MV-4-11 (cell line): Measurements from ENCODE around the gene ANKRD24.
"Not testable (repeated sequence)": the region's sequence is repeated elsewhere in the genome, so short reads cannot be mapped to it uniquely, and the experiment has no call there.

Experiments used
- DNase-seq: peaks from one replicate; lab custom pipeline; 2025; lab: John Stamatoyannopoulos, UW

The ANKRD24 gene

DNA sequence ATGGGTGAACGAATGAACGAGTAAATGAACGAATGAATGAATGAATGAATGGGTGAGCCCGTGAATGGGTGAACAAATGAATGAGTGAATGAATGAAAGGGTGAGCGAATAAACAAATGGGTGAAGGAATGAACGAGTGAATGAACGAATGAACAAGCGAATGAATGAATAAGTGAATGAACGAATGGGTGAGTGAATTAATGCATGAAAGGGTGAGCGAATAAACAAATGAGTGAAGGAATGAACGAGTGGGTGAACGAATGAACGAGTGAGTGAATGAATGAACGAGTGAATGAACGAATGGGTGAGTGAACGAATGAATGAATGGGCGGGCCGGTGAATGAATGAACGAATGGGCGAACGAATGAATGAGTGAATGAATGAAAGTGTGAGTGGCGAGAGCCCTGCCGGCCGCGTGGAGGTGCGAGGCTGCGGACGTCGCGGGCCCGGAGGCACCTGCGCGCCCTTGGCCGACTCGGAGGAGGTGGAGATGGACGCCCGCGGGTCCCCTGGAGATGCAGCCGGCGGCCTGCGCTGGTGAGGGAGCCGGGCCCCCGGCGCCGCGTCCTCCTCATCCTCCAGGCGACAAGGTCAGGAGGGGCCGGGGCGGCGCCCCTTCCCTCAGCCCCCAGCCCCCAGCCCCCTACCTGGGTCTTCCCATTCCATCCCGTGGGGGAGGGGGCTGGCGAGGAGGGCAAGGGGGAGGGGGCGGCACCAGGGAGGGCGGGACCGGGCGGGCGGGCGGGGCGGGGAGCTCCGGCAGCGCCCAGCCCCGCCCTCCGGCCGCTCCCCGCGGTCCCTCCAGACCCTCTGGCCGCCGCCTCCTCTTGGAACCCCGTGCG, 15.4 kb downstream of the ANKRD24 start:
- no peak for DNase-seq

GRCh38 chr19:4198467-4199126, 16.1 kb downstream of the ANKRD24 start:
- no peak for DNase-seq

- no peak for DNase-seq
These were observed 17.3 kb downstream of the ANKRD24 start for GRCh38 chr19:4199699-4200293.

- no peak for DNase-seq
These were observed 18.6 kb downstream of the ANKRD24 start for GRCh38 chr19:4200940-4201542.

GRCh38 chr19:4201798-4202197, 19.3 kb downstream of the ANKRD24 start:
- DNase-seq: no peak

GRCh38 chr19:4206818-4207484, 24.5 kb downstream of the ANKRD24 start:
- peak; percentile 62 for DNase-seq

- DNase-seq: peak; percentile 17
These were observed 26.1 kb downstream of the ANKRD24 start for GRCh38 chr19:4208385-4209094.

GRCh38 chr19:4210166-4210731, 27.8 kb downstream of the ANKRD24 start:
- no peak for DNase-seq

GRCh38 chr19:4213116-4213515, 30.6 kb downstream of the ANKRD24 start:
- no peak for DNase-seq

GRCh38 chr19:4215807-4216206, 33.3 kb downstream of the ANKRD24 start:
- no peak for DNase-seq

DNA sequence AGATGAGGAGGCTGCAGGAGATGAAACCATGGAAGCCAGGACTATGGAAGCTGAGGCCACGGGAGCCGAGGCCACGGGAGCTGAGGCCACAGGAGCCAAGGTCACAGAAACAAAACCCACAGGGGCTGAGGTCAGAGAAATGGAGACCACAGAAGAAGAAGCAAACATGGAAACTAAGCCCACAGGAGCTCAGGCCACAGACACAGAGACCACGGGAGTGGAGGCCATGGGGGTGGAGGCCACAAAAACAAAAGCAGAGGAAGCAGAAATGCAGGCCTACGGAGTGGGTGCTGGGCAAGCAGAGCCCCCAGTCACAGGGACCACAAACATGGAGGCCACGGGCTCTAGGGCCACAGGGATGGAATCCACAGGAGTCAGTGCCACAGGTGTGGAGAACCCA, 34.4 kb downstream of the ANKRD24 start:
- no peak for DNase-seq

DNA sequence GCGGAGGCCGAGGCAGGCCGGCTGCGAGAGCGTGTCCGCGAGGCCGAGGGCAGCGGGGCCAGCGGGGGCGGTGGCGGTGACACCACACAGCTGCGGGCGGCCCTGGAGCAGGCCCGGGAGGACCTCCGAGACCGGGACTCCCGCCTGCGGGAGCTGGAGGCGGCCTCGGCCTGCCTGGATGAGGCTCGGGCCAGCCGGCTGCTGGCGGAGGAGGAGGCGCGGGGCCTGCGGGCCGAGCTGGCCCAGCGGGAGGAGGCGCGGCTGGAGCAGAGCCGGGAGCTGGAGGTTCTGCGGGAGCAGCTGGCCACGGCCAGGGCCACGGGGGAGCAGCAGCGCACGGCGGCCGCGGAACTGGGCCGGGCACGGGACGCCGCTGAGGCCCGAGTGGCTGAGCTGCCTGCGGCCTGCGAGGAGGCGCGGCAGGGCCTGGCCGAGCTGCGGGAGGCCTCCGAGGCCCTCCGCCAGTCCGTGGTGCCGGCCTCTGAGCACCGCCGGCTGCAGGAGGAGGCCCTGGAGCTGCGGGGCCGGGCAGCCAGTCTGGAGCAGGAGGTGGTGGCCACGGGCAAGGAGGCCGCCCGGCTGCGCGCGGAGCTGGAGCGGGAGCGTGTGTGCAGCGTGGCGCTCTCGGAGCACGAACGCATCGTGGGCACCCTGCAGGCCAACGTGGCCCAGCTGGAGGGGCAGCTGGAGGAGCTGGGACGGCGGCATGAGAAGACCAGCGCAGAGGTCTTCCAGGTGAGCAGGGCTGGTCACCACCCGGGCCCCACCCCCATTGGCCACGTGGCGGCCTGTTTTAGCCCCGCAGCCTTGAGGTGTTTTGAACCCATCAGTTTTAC, 35.2 kb downstream of the ANKRD24 start:
- DNase-seq: no peak

GRCh38 chr19:4218523-4218922, 36.0 kb downstream of the ANKRD24 start:
- not testable (repeated sequence) for DNase-seq

- DNase-seq: no peak
These were observed 37.7 kb downstream of the ANKRD24 start for GRCh38 chr19:4220188-4220587.

GRCh38 chr19:4224470-4224869, 42.0 kb downstream of the ANKRD24 start:
- DNase-seq: no peak

- no peak for DNase-seq
These were observed 43.4 kb downstream of the ANKRD24 start for GRCh38 chr19:4225885-4226284.

DNA sequence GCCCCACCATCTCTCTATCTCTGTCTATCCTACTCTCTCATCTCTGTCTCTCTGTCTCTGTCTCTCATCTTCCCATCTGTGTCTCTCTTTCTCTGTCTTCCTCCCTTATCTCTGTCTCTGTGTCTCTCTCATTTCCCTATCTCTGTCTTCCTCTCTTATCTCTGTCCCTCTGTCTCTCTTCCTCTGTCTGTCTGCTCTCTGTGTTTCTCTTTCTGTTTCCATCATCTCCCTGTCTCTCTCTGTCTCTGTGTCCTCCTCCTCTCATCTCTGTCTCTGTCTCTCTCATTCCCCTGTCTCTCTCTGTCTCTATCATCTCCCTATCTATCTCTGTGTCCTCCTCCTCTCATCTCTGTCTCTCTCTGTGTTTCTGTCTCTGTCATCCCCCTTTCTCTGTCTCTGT, 45.3 kb downstream of the ANKRD24 start:
- no peak for DNase-seq

- DNase-seq: no peak
These were observed 46.3 kb downstream of the ANKRD24 start for GRCh38 chr19:4228765-4229178.

DNA sequence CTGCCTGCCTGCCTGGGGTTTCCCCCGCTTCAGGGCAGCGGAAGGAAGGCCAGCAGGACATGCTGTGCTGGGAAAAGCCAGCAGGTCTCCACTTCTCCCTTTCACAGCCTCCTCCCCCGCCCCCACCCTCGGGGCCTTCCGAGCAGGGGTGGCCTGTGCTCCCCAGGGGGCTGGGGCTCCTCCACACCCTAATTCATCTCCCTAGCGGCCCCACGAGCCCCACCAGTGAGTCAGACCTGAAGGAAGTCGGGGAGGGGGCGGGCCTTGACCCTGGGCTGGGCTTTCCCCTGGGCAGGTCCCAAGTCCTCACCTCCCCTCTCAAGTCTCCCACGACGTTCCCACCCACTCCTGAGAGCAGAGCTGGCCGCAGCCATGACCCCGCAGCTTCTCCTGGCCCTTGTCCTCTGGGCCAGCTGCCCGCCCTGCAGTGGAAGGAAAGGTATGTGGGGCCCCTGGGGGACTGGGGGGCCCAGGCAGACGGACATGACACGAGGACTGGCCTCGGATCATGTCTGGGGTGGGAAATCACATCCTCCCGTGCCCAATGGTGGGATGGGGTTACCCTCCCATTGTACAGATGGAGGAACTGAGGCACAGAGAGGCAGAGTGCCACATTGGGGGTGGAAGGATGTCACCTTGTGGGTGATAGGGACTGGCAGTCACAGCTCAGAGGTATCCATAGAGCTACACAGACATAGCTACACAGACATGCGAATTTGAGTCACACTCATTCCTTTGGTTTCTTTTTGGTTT, 46.9 kb downstream of the ANKRD24 start, which contains the start of gene EBI3:
Gene EBI3, plus strand, starts transcription at position 345 of the 753 bp plus-strand sequence. Its CDS starts 28 bp downstream, at position 373.
- DNase-seq: peak; percentile 20
